8988T (cell line): ENCODE measurements around the gene VOPP1.
"Not testable (repeated sequence)": the region's sequence is repeated elsewhere in the genome, so short reads cannot be mapped to it uniquely, and the experiment has no call there.

ENCODE experiments used
- DNase-seq: peaks from one replicate; pipeline ENCODE4 v3.0.0; 2011

The VOPP1 gene

GRCh38 chr7:55484241-55484640 is 88.1 kb downstream of the VOPP1 start:
- DNase-seq = no peak

GRCh38 chr7:55483046-55483445 is 89.3 kb downstream of the VOPP1 start:
- no peak for DNase-seq

GRCh38 chr7:55481155-55481554 is 91.1 kb downstream of the VOPP1 start:
- no peak for DNase-seq

- DNase-seq = no peak
Measured at GRCh38 chr7:55478700-55479099, 93.6 kb downstream of the VOPP1 start.

GRCh38 chr7:55477781-55478374 is 94.4 kb downstream of the VOPP1 start:
- DNase-seq = no peak

GRCh38 chr7:55476852-55477780 is 95.2 kb downstream of the VOPP1 start:
- no peak for DNase-seq

- no peak for DNase-seq
Measured at GRCh38 chr7:55475855-55476803, 96.2 kb downstream of the VOPP1 start.

GRCh38 chr7:55474944-55475854 is 97.1 kb downstream of the VOPP1 start:
- DNase-seq = no peak

- DNase-seq = no peak
Measured at GRCh38 chr7:55473932-55474331, 98.4 kb downstream of the VOPP1 start.

GRCh38 chr7:55472928-55473725 is 99.2 kb downstream of the VOPP1 start:
- DNase-seq = no peak

- DNase-seq = not testable (repeated sequence)
Measured at GRCh38 chr7:55472406-55472805, 99.9 kb downstream of the VOPP1 start.

GRCh38 chr7:55471594-55471993 is 100.7 kb downstream of the VOPP1 start:
- not testable (repeated sequence) for DNase-seq

- DNase-seq = no peak
Measured at GRCh38 chr7:55470261-55470660, 102.0 kb downstream of the VOPP1 start.

- no peak for DNase-seq
Measured at GRCh38 chr7:55469721-55470120, 102.6 kb downstream of the VOPP1 start.

- no peak for DNase-seq
Measured at GRCh38 chr7:55469271-55469681, 103.0 kb downstream of the VOPP1 start.

GRCh38 chr7:55468495-55468894 is 103.8 kb downstream of the VOPP1 start:
- DNase-seq = no peak

GRCh38 chr7:55467047-55467593 is 105.2 kb downstream of the VOPP1 start:
- DNase-seq = no peak

- DNase-seq = no peak
Measured at GRCh38 chr7:55465691-55466090, 106.6 kb downstream of the VOPP1 start.

- no peak for DNase-seq
Measured at GRCh38 chr7:55464422-55464821, 107.9 kb downstream of the VOPP1 start.

- no peak for DNase-seq
Measured at GRCh38 chr7:55463686-55464262, 108.5 kb downstream of the VOPP1 start.
